ENCODE results near the gene ALOXE3. TPM values are rescaled to one million over a fixed set of nuclear protein-coding genes. Genes with fewer than 3 reads are reported as not detected.

The ALOXE3 gene
- total RNA-seq, 1 experiment from 2014 or later, result 0.13 TPM

DNA sequence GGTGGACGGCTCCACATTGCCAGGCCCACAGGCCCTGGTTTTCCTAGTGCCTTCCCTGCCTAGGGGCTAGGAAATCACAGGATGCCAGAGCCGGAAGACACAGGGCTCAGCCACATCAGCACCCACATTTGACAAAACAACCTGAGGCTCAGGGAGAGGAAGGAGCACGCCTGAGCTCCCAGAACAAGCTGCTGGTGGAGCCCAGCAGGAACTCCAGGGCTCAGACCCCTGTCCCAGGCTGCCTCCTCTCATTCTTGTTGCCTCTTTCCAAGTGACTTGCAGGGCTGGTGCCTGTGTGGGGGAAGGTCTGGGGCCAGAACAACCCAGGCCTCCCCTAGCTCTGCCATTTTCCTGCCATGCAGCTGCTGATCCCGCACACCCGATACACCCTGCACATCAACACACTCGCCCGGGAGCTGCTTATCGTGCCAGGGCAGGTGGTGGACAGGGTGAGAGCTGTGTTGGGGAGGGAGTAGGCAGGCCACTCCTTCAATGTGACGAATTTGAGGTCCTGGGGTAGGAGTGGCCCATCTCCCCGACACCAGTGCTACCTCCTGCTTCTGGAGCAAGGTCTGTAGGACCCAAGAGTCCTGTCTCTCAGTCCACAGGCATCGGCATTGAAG lies 71.9 kb downstream of the ALOXE3 start:
- Histone ChIP-seq H3K23me2 (ENCODE audit: insufficient read length, low read depth, low read length, poor library complexity, severe bottlenecking) (no peaks in the 10 kb centered on the region), H3K4ac (ENCODE audit: low read depth, low read length) (no peak overlapping the region), H3K23ac (ENCODE audit: insufficient read length, low read depth, low read length) (no peak overlapping the region), H2BK120ac (ENCODE audit: low read depth, low read length, poor library complexity, severe bottlenecking) (no peak overlapping the region), H3K79me1 (ENCODE audit: insufficient read depth, low read depth, low read length, poor library complexity, severe bottlenecking) (no peaks in the 10 kb centered on the region), H3K56ac (ENCODE audit: insufficient read length, low read depth, low read length) (no peak overlapping the region), H2AK5ac (ENCODE audit: insufficient read length, low read length) (no peak overlapping the region), H3K27ac (ENCODE audit: insufficient read length, low read depth, low read length) (no peak overlapping the region), H3T11ph (ENCODE audit: low read length) (no peak overlapping the region), H4K8ac (replicated peaks; ENCODE audit: insufficient read length, low read depth, low read length) (no peak overlapping the region), H4K20me1 (ENCODE audit: control insufficient read depth, insufficient read depth, insufficient read length) (no peaks in the 10 kb centered on the region), H2AFZ (ENCODE audit: low read length) (no peak overlapping the region), H4K5ac (ENCODE audit: insufficient read length, low read depth, low read length) (no peak overlapping the region), H2BK20ac (ENCODE audit: low read depth, low read length, poor library complexity, severe bottlenecking) (no peak overlapping the region), H3K4me1 (ENCODE audit: insufficient read depth, low read length) (no peaks in the 10 kb centered on the region), H3K9ac (ENCODE audit: extremely low read depth, insufficient read length, low read length) (no peak overlapping the region), H3K9me3 (ENCODE audit: control insufficient read depth, low read depth, low read length) (no peaks in the 10 kb centered on the region), H3K18ac (ENCODE audit: insufficient read length, low read depth, low read length) (no peak overlapping the region), H2BK15ac (ENCODE audit: low read depth, low read length) (no peak overlapping the region), H2BK12ac (ENCODE audit: insufficient read length, low read depth, low read length) (no peak overlapping the region), H2BK5ac (ENCODE audit: insufficient read length, low read length) (no peak overlapping the region), H3K4me2 (ENCODE audit: insufficient read depth, insufficient read length, low read length) (no peak overlapping the region), H4K91ac (ENCODE audit: insufficient read length, low read depth, low read length) (no peak overlapping the region), H3K79me2 (ENCODE audit: insufficient read depth, low read length) (no peaks in the 10 kb centered on the region), H3K14ac (ENCODE audit: insufficient read depth, low read length) (no peak overlapping the region), H3K27me3 (ENCODE audit: insufficient read depth, low read length) (no peaks in the 10 kb centered on the region)
- Mint-ChIP-seq H3K27me3 (ENCODE audit: low read depth) (peaks cover 37% of the 10 kb centered on the region), H3K27ac (no peak overlapping the region), H3K4me3 (no peak overlapping the region), H3K4me1 (peaks cover 3 to 6% of the 10 kb centered on the region in 2 experiments; a peak in 3 of 4 replicates), H3K36me3 (ENCODE audit: insufficient read depth in 1 of 3, low read depth in 3 of 3) (no peaks in the 10 kb centered on the region), H3K9me3 (no peaks in the 10 kb centered on the region; a peak in 1 of 5 replicates)
- no peak for DNase-seq
- no CpG with 5 or more reads among the region's 11 CpGs for WGBS (ENCODE audit: extremely low coverage, insufficient read length, low lambda C conversion rate)
- TF ChIP-seq CTCF (conservative IDR thresholded peaks at IDR 0.05), result no peak

Small RNA genes within 50 kb of the gene (microRNA-seq; reads per million reads assigned to microRNA genes)
- not detected for gene MIR4314 (ENCODE audit: borderline microRNAs expressed)
- not detected for gene MIR6883 (ENCODE audit: borderline microRNAs expressed)

Other genes starting within 250 kb of the ALOXE3 start
- 33.2 and 35.7 TPM in 2 replicates for gene CHD3, start 229.7 kb downstream of the ALOXE3 start, total RNA-seq (2021)
- gene RNF227, start 202.2 kb downstream of the ALOXE3 start, total RNA-seq (2021), result 1.9 and 2.5 TPM in 2 replicates
- 5.7 and 6.4 TPM in 2 replicates for gene KCNAB3, start 188.7 kb downstream of the ALOXE3 start, total RNA-seq (2021)
- gene TRAPPC1, start 186.6 kb downstream of the ALOXE3 start, total RNA-seq (2021), result 132 and 160 TPM in 2 replicates
- 25.8 and 30.1 TPM in 2 replicates for gene CNTROB, start 186.3 kb downstream of the ALOXE3 start, total RNA-seq (2021)
- gene GUCY2D, start 115.9 kb downstream of the ALOXE3 start, total RNA-seq (2021), result 0.15 and 0.35 TPM in 2 replicates
- gene ALOX15B, start 79.5 kb downstream of the ALOXE3 start, total RNA-seq (2021), result 0.11 TPM in 1 of 2 replicates, not detected in the other
- 0.86 and 1.2 TPM in 2 replicates for gene ALOX12B, start 30.8 kb downstream of the ALOXE3 start, total RNA-seq (2021)
- 0.26 and 0.33 TPM in 2 replicates for gene HES7, start 5.6 kb upstream of the ALOXE3 start, total RNA-seq (2021)
- 36.5 and 37.2 TPM in 2 replicates for gene PER1, start 33.9 kb upstream of the ALOXE3 start, total RNA-seq (2021)
- 22.8 and 22.9 TPM in 2 replicates for gene VAMP2, start 44.4 kb upstream of the ALOXE3 start, total RNA-seq (2021)
- 12.7 and 14.3 TPM in 2 replicates for gene TMEM107, start 57.9 kb upstream of the ALOXE3 start, total RNA-seq (2021)
- gene BORCS6, start 71.7 kb upstream of the ALOXE3 start, total RNA-seq (2021), result 3.1 and 3.4 TPM in 2 replicates
- 160 and 171 TPM in 2 replicates for gene AURKB, start 92.1 kb upstream of the ALOXE3 start, total RNA-seq (2021)
- gene CTC1, start 129.5 kb upstream of the ALOXE3 start, total RNA-seq (2021), result 36.9 and 37.0 TPM in 2 replicates
- 224 and 228 TPM in 2 replicates for gene PFAS, start 130.8 kb upstream of the ALOXE3 start, total RNA-seq (2021)
- gene RANGRF, start 170.2 kb upstream of the ALOXE3 start, total RNA-seq (2021), result 36.9 and 42.5 TPM in 2 replicates
- gene SLC25A35, start 176.9 kb upstream of the ALOXE3 start, total RNA-seq (2021), result 3.9 and 4.3 TPM in 2 replicates
- gene ARHGEF15, start 191.7 kb upstream of the ALOXE3 start, total RNA-seq (2021), result 0.35 and 0.39 TPM in 2 replicates
- not detected in 2 replicates for gene ODF4, start 221.3 kb upstream of the ALOXE3 start, total RNA-seq (2021)

Data from H9 (cell line).